ENCODE data around the gene MPHOSPH8. TPM values are rescaled to one million over a fixed set of nuclear protein-coding genes. Genes with fewer than 3 reads are reported as not detected.
A peak's percentile ranks its signal among the peaks of the same experiment; 100 is the strongest.

Gene MPHOSPH8
- total and polyA plus RNA-seq, 7 donors = 9.0 to 20.6 (median 12.1) TPM

- TF ChIP-seq CTCF (IDR thresholded peaks at IDR 0.05) = no peak
- H3K4me3 ChIP-seq = no peak overlapping the region
- H3K9me3 ChIP-seq = no peaks in the 10 kb centered on the region
- no peak for DNase-seq
- 82 to 92% (median 90%) methylated on average over 2 of the region's 2 CpGs for WGBS, 3 donors
- no peak for ATAC-seq
- no peaks in the 10 kb centered on the region for H3K27me3 ChIP-seq (ENCODE audit: insufficient read depth in 3 of 3, low read length in 2 of 3)
- no peaks in the 10 kb centered on the region for H3K4me1 ChIP-seq
- H3K27ac ChIP-seq = no peak overlapping the region
- intact Hi-C loops (cut with DNase I) = no loop called here
- H3K36me3 ChIP-seq (ENCODE audit: insufficient read depth in 1 of 2, low read depth in 1 of 2) = peaks cover 2 to 82% of the 10 kb centered on the region in 2 donors
These were observed 27.7 kb downstream of the MPHOSPH8 start for GRCh38 chr13:19661126-19661525.

DNA sequence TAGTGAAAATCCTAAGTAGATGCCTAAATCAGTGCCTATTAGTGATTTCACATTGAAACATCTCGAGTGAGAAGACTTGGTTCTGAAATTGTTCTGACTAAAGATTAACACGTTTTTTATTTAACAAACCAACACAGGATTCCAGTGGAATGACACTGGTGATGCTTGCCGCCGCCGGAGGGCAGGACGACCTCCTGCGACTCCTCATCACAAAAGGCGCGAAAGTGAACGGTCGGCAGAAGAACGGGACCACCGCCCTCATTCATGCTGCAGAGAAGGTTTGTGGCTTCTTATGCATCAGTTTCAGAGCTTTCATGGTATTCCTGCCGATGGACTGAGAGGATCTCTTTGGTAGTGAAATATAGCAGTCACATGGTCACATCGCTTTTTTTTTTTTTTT lies 28.1 kb downstream of the MPHOSPH8 start:
- Histone ChIP-seq H3K27me3 (ENCODE audit: insufficient read depth in 3 of 3, low read length in 2 of 3) (no peaks in the 10 kb centered on the region), H3K4me3 (no peak overlapping the region), H3K36me3 (ENCODE audit: insufficient read depth in 1 of 2, low read depth in 1 of 2) (peaks cover 2 to 87% of the 10 kb centered on the region in 2 donors), H3K9me3 (no peaks in the 10 kb centered on the region), H3K27ac (no peak overlapping the region), H3K4me1 (no peaks in the 10 kb centered on the region)
- TF ChIP-seq CTCF (IDR thresholded peaks at IDR 0.05) = no peak
- 91 to 97% (median 96%) methylated on average over 15 of the region's 15 CpGs for WGBS, 3 donors
- intact Hi-C loops (cut with DNase I) = no loop called here
- no peak for ATAC-seq
- DNase-seq = no peak

DNA sequence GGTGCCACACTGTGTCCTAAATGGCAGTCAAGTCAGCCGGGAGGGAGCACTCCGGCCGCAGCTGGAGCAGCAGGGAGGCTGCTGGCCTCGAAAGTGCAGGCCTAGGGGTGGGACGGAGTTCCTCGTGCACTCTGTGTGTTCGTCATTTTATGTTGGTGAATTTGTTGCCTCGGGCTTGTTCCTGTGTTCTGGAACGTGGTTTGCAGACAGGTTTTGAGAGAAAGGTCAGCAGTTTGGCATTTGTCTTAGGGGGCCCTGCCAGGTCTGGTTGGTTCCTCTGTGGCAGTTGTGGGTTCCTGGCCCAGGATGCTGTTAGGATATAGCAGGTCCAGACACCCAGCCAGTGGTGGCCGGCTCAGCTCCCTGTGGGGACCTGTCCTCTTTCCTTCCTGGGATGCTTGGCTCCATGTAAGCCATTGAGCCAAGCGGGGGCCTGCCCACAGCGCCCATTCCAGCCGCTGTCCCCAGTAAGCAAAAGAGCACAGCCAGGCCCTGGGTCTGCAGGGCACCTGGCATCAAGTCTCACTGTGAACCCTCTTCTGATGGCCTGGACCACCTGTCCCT lies 30.0 kb downstream of the MPHOSPH8 start:
- DNase-seq (no peak), ATAC-seq (peak in 1 of 4 donors; percentile 23)
- intact Hi-C loops (cut with DNase I) = no loop called here
- peaks cover 2 to 97% of the 10 kb centered on the region in 2 donors for H3K36me3 ChIP-seq (ENCODE audit: insufficient read depth in 1 of 2, low read depth in 1 of 2)
- H3K9me3 ChIP-seq = no peaks in the 10 kb centered on the region
- WGBS, 3 donors = 82 to 91% (median 91%) methylated on average over 13 of the region's 13 CpGs
- H3K27me3 ChIP-seq (ENCODE audit: insufficient read depth in 3 of 3, low read length in 2 of 3) = no peaks in the 10 kb centered on the region
- no peak overlapping the region for H3K4me3 ChIP-seq
- no peak overlapping the region for H3K27ac ChIP-seq
- no peak for TF ChIP-seq CTCF (IDR thresholded peaks at IDR 0.05)
- H3K4me1 ChIP-seq = no peaks in the 10 kb centered on the region

GRCh38 chr13:19664481-19665230 lies 31.2 kb downstream of the MPHOSPH8 start:
- no peaks in the 10 kb centered on the region for H3K4me1 ChIP-seq
- H3K36me3 ChIP-seq (ENCODE audit: insufficient read depth in 1 of 2, low read depth in 1 of 2) = peaks cover 7 to 97% of the 10 kb centered on the region in 2 donors
- H3K4me3 ChIP-seq = no peak overlapping the region
- DNase-seq (no peak), ATAC-seq (no peak)
- no peaks in the 10 kb centered on the region for H3K27me3 ChIP-seq (ENCODE audit: insufficient read depth in 3 of 3, low read length in 2 of 3)
- WGBS, 3 donors = 86 to 90% (median 89%) methylated on average over 14 of the region's 14 CpGs
- intact Hi-C loops (cut with DNase I) = no loop called here
- no peaks in the 10 kb centered on the region for H3K9me3 ChIP-seq
- no peak overlapping the region for H3K27ac ChIP-seq
- TF ChIP-seq CTCF (IDR thresholded peaks at IDR 0.05) = no peak

Measured in psoas muscle (tissue), 8 donors.